B cell (primary cell): ENCODE measurements around the gene CLASRP. TPM values are rescaled to one million over a fixed set of nuclear protein-coding genes. Genes with fewer than 3 reads are reported as not detected.

Experiments used
- ATAC-seq: fragments of 200-7000 bp; cut with Tn5 transposase; one replicate; pipeline ENCODE4 v1.10.0; 2021; ENCODE audit warnings: low read depth, mild to moderate bottlenecking, moderate number of reproducible peaks, moderate library complexity
- CTCF ChIA-PET: fragments of 350-600 bp; sonication (Branson Sonifier 250); formaldehyde crosslinking; loops from one replicate; lab custom pipeline; 2021; ENCODE audit warnings: antibody characterized with exemption, inconsistent platforms; lab: Charles Lee
- POLR2A ChIA-PET: fragments of 350-600 bp; sonication (Branson Sonifier 250); formaldehyde crosslinking; loops from one replicate; lab custom pipeline; 2021; ENCODE audit warnings: antibody characterized with exemption; lab: Charles Lee
- DNase-seq: peaks from one replicate; pipeline ENCODE4 v3.0.0; 2013
- H2AFZ ChIP-seq: 2 replicates; pipeline ENCODE4 v1.6.1; 2012; ENCODE audit warnings: mild to moderate bottlenecking, low read depth, low read length; ENCODE audit not compliant: insufficient read depth, poor library complexity, severe bottlenecking
- H3K27ac ChIP-seq, 2 donors: 1 replicate in 1 of 2; 2 replicates in 1 of 2; pipeline ENCODE4 v1.5.1; 2012 to 2013; ENCODE audit warnings: low read length in 2 of 2, mild to moderate bottlenecking in 2 of 2, moderate library complexity in 1 of 2
- H3K27me3 ChIP-seq, 4 experiments: fragments of 200-600 bp in 1 of 4; sonication (generic) in 1 of 4; replicated peaks in 1 of 4; 1 replicate in 2 of 4; 2 replicates in 2 of 4; pipeline versions ENCODE4 v1.6.1 to v1.7.0; 2013 to 2016; ENCODE audit warnings: low read length in 3 of 4, mild to moderate bottlenecking in 2 of 4, mixed read lengths in 1 of 4, moderate library complexity in 1 of 4; ENCODE audit not compliant: insufficient read depth in 4 of 4, control insufficient read depth in 3 of 4; ENCODE audit errors: control extremely low read depth in 1 of 4
- H3K36me3 ChIP-seq, 2 experiments: replicated peaks in 1 of 2; 1 replicate in 1 of 2; 2 replicates in 1 of 2; pipeline versions ENCODE4 v1.6.1 to v1.7.1; 2013; ENCODE audit warnings: low read length in 1 of 2; ENCODE audit not compliant: insufficient read depth in 2 of 2, control insufficient read depth in 1 of 2; ENCODE audit errors: control extremely low read depth in 1 of 2, extremely low read depth in 1 of 2
- H3K4me1 ChIP-seq, 2 donors: fragments of 200-600 bp in 1 of 2; sonication (generic) in 1 of 2; 1 replicate in 1 of 2; 2 replicates in 1 of 2; pipeline versions ENCODE4 v1.5.1 to v1.6.1; 2013 to 2017; ENCODE audit warnings: low read length in 2 of 2; ENCODE audit not compliant: control insufficient read depth in 2 of 2, insufficient read depth in 2 of 2
- H3K4me2 ChIP-seq: replicated peaks from 2 replicates; pipeline ENCODE3; 2012; ENCODE audit warnings: mild to moderate bottlenecking, low read depth, low read length; ENCODE audit not compliant: poor library complexity, severe bottlenecking
- H3K4me3 ChIP-seq, 5 experiments: fragments of 200-600 bp in 1 of 5; sonication (generic) in 1 of 5; 1 replicate in 3 of 5; 2 replicates in 2 of 5; pipeline versions ENCODE4 v1.5.1 to v1.7.0; 2011 to 2016; ENCODE audit warnings: low read length in 4 of 5, mild to moderate bottlenecking in 4 of 5, low read depth in 2 of 5, control low read depth in 1 of 5, moderate library complexity in 1 of 5; ENCODE audit not compliant: insufficient read depth in 1 of 5; ENCODE audit errors: control extremely low read depth in 1 of 5, extremely low read depth in 1 of 5
- H3K79me2 ChIP-seq: fragments of 200-600 bp; sonication (generic); one replicate; pipeline ENCODE4 v1.6.0; 2016; ENCODE audit warnings: low read length; ENCODE audit not compliant: control insufficient read depth, insufficient read depth
- H3K9ac ChIP-seq: fragments of 200-600 bp; sonication (generic); 2 replicates; pipeline ENCODE4 v1.6.1; 2017; ENCODE audit warnings: mild to moderate bottlenecking, low read length, moderate library complexity
- H3K9me3 ChIP-seq, 3 donors: one replicate each; pipeline versions ENCODE4 v1.6.1 to v1.7.1; 2013; ENCODE audit warnings: low read length in 2 of 3; ENCODE audit not compliant: control insufficient read depth in 2 of 3, insufficient read depth in 1 of 3; ENCODE audit errors: control extremely low read depth in 1 of 3
- H4K20me1 ChIP-seq: 2 replicates; pipeline ENCODE4 v1.6.0; 2012; ENCODE audit warnings: mild to moderate bottlenecking, low read length; ENCODE audit not compliant: insufficient read depth, control insufficient read depth, poor library complexity, severe bottlenecking
- H3K27ac Mint-ChIP-seq: one replicate; pipeline ENCODE4 v1.8.0; 2021; ENCODE audit warnings: mixed read lengths
- H3K27me3 Mint-ChIP-seq: one replicate; pipeline ENCODE4 v1.8.0; 2021; ENCODE audit warnings: mixed read lengths
- H3K4me1 Mint-ChIP-seq: one replicate; pipeline ENCODE4 v1.8.0; 2021; ENCODE audit warnings: mixed read lengths
- H3K4me3 Mint-ChIP-seq: one replicate; pipeline ENCODE4 v1.8.0; 2021; ENCODE audit warnings: mixed read lengths
- H3K9me3 Mint-ChIP-seq: one replicate; pipeline ENCODE4 v1.8.0; 2022; ENCODE audit warnings: mixed read lengths; ENCODE audit not compliant: insufficient read depth
- CTCF ChIP-seq: fragments of 200-600 bp; IDR thresholded peaks from one replicate; pipeline ENCODE4 v1.8.0; 2022; ENCODE audit warnings: antibody characterized with exemption, mild to moderate bottlenecking
- EZH2 ChIP-seq: IDR thresholded peaks from 2 replicates; pipeline ENCODE4 v1.6.1; 2012; ENCODE audit warnings: borderline replicate concordance, low read depth, mild to moderate bottlenecking, moderate library complexity, low read length; ENCODE audit not compliant: insufficient read depth, poor library complexity, severe bottlenecking
- WGBS: methylation state at CpG from one replicate; pipeline ENCODE4 v1.1.5; 2013; ENCODE audit warnings: missing lambda C conversion rate; ENCODE audit not compliant: insufficient coverage; 5-methylcytosine and 5-hydroxymethylcytosine counted together
- intact Hi-C: fragments of 100-400 bp; cut with micrococcal nuclease; formaldehyde crosslinking; loops from one replicate; pipeline ENCODE4 v1.10.0; 2022
- polyA plus RNA-seq: library from polyadenylated mRNA; depleted of rRNA; stranded (reverse); fragments of >200 nt; gene quantifications from 2 replicates; pipeline ENCODE4 v1.2.3, GENCODE V29; 2012
- total RNA-seq, 2 donors: library from RNA; stranded (reverse); fragments of 120-200 nt in 1 of 2; gene quantifications; 1 replicate in 1 of 2; 2 replicates in 1 of 2; pipeline versions ENCODE4 v1.2.3 to v1.2.4, GENCODE V29; 2013 to 2022

Gene CLASRP
- total and polyA plus RNA-seq, 2 donors (not counting 1 experiment from before 2014, with no cell fraction given) = 234 to 285 TPM

GRCh38 chr19:45107621-45108150 is 68.8 kb downstream of the CLASRP start:
- Histone ChIP-seq H2AFZ (no peak overlapping the region), H4K20me1 (peaks cover 84% of the 10 kb centered on the region), H3K79me2 (peaks cover 95% of the 10 kb centered on the region), H3K9me3 (no peaks in the 10 kb centered on the region), H3K4me3 (no peak overlapping the region), H3K4me2 (peak overlapping the region; percentile 21), H3K36me3 (no peaks in the 10 kb centered on the region), H3K27ac (no peak overlapping the region), H3K9ac (no peak overlapping the region), H3K27me3 (no peaks in the 10 kb centered on the region), H3K4me1 (peaks cover 37 to 55% of the 10 kb centered on the region in 2 donors)
- Mint-ChIP-seq H3K27me3 (no peaks in the 10 kb centered on the region), H3K27ac (peak overlapping the region; percentile 34), H3K4me3 (no peak overlapping the region), H3K4me1 (peaks cover 69% of the 10 kb centered on the region), H3K9me3 (no peaks in the 10 kb centered on the region)
- TF ChIP-seq EZH2 = no peak
- no peak for TF ChIP-seq CTCF
- DNase-seq = no peak
- CTCF ChIA-PET = interaction anchor here (1.2 to 1.6 kb wide), 2 partner anchors 19 to 23 kb away, joined by 3 read pairs; no protein-coding TSS in a partner anchor
- intact Hi-C loops = no loop called here
- WGBS = 36% methylated on average over 7 of the region's 12 CpGs
- POLR2A ChIA-PET = no interaction called here
- no peak for ATAC-seq

- Mint-ChIP-seq H3K4me3 (no peak overlapping the region), H3K27ac (no peak overlapping the region), H3K9me3 (no peaks in the 10 kb centered on the region), H3K27me3 (no peaks in the 10 kb centered on the region), H3K4me1 (peaks cover 58% of the 10 kb centered on the region)
- ATAC-seq (no peak), DNase-seq (no peak)
- Histone ChIP-seq H2AFZ (no peak overlapping the region), H3K4me1 (peaks cover 20 to 45% of the 10 kb centered on the region in 2 donors), H3K36me3 (no peaks in the 10 kb centered on the region), H3K4me3 (no peak overlapping the region), H4K20me1 (peaks cover 84% of the 10 kb centered on the region), H3K27me3 (no peaks in the 10 kb centered on the region), H3K4me2 (no peak overlapping the region), H3K9ac (no peak overlapping the region), H3K27ac (no peak overlapping the region), H3K9me3 (no peaks in the 10 kb centered on the region), H3K79me2 (peaks cover 98% of the 10 kb centered on the region)
- ChIA-PET CTCF (no interaction called here), POLR2A (no interaction called here)
- TF ChIP-seq EZH2 = no peak
- no peak for TF ChIP-seq CTCF
- intact Hi-C loops = no loop called here
- WGBS = 28% methylated on average over 5 of the region's 5 CpGs
Observed at GRCh38 chr19:45110851-45111266, 72.0 kb downstream of the CLASRP start.
